NCI-H2029 (cell line): ENCODE data around the gene ZP2.
"Not testable (repeated sequence)": the region's sequence is repeated elsewhere in the genome, so short reads cannot be mapped to it uniquely, and the experiment has no call there.

Experiments
- DNase-seq: peaks from one replicate; lab custom pipeline; 2025; lab: John Stamatoyannopoulos, UW

The ZP2 gene

GRCh38 chr16:21214086-21214485, 2.7 kb upstream of the ZP2 start:
- no peak for DNase-seq

- DNase-seq = peak; percentile 50
Observed at GRCh38 chr16:21208446-21209230, 2.7 kb downstream of the ZP2 start.

- no peak for DNase-seq
Observed at GRCh38 chr16:21206550-21206949, 4.8 kb downstream of the ZP2 start.

GRCh38 chr16:21205303-21205702, 6.1 kb downstream of the ZP2 start:
- no peak for DNase-seq

GRCh38 chr16:21203155-21203797, 8.1 kb downstream of the ZP2 start:
- no peak for DNase-seq

- DNase-seq = no peak
Observed at GRCh38 chr16:21199607-21200218, 11.7 kb downstream of the ZP2 start.

GRCh38 chr16:21197621-21198020, 13.8 kb downstream of the ZP2 start:
- DNase-seq = no peak

GRCh38 chr16:21197112-21197511, 14.3 kb downstream of the ZP2 start:
- no peak for DNase-seq

GRCh38 chr16:21195330-21195729, 16.0 kb downstream of the ZP2 start:
- not testable (repeated sequence) for DNase-seq

GRCh38 chr16:21194771-21195301, 16.5 kb downstream of the ZP2 start:
- no peak for DNase-seq

GRCh38 chr16:21192991-21193390, 18.4 kb downstream of the ZP2 start:
- no peak for DNase-seq

GRCh38 chr16:21190599-21190998, 20.8 kb downstream of the ZP2 start:
- no peak for DNase-seq

- no peak for DNase-seq
Observed at GRCh38 chr16:21190013-21190412, 21.4 kb downstream of the ZP2 start.

- no peak for DNase-seq
Observed at GRCh38 chr16:21189311-21189710, 22.1 kb downstream of the ZP2 start.

- DNase-seq = no peak
Observed at GRCh38 chr16:21186326-21186691, 25.1 kb downstream of the ZP2 start.

- no peak for DNase-seq
Observed at GRCh38 chr16:21185659-21186325, 25.6 kb downstream of the ZP2 start.

- no peak for DNase-seq
Observed at GRCh38 chr16:21184834-21185233, 26.5 kb downstream of the ZP2 start.

GRCh38 chr16:21183995-21184394, 27.4 kb downstream of the ZP2 start:
- DNase-seq = no peak

GRCh38 chr16:21179983-21180365, 31.4 kb downstream of the ZP2 start:
- no peak for DNase-seq

GRCh38 chr16:21179126-21179982, 32.0 kb downstream of the ZP2 start:
- no peak for DNase-seq

- DNase-seq = peak; percentile 10
Observed at GRCh38 chr16:21175397-21175796, 36.0 kb downstream of the ZP2 start.

- no peak for DNase-seq
Observed at GRCh38 chr16:21172650-21173049, 38.7 kb downstream of the ZP2 start.
